GM21528 (cell line): Measurements from ENCODE around the gene SLC5A7.

Experiments used
- ATAC-seq: cut with Tn5 transposase; IDR thresholded peaks from one replicate; pipeline ENCODE4 v1.9.1; 2021; ENCODE audit warnings: mild to moderate bottlenecking, moderate library complexity; ENCODE audit not compliant: unreplicated experiment, low FRiP score

The SLC5A7 gene

DNA sequence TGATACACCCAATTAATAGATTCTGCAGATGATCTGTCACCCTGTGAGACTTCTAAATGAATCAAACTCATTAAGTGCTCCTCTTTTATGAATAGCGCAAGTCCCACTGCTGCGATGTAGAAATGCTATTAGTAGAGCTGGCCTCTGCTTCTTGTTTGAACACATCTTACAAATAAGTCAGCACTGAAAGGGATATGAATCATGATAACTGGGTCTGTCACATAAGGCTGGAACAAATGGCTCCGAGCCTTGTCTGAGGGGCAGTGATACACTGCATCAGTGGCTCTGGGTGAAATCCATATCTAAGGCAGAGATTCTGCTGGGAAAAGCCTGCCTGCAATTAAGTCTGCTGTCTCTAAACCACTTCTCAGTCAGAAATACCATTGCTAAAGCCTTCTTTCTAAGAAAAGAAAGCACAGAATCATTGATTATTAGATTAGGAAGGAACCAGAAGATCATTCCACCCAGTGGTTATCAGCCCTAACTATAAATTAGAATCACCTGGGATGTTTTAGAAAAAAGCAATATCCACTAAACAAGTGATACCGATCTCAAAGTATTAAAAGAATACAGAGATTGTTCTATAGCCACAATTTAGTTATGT lies 75.2 kb downstream of the SLC5A7 start:
- ATAC-seq, result no peak
